ENCODE results near the gene AQP4. TPM values are rescaled to one million over a fixed set of nuclear protein-coding genes. Genes with fewer than 3 reads are reported as not detected.

AQP4 gene
- total RNA-seq, 1 experiment from 2014 or later, result 0.42 TPM

DNA sequence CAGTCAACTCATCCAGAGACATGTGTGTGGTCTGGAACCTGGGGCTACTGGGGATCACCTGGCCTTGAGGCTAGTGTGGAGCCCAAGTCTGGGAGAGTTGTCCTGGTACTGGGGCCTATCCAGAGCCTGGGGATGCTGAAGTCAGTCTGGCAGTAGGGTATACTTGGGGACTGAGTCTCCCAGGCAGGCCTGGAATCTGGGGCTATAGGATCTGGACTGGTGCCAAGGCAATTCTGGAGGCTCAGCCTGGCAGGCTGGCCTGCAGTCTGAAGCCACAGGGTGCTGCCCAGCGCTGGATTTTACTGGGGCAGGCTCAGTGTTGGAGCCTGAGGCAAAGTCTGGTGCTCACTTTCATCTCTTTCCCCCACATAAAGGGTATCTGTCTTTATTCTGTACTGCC lies 46.5 kb downstream of the AQP4 start:
- H3K4me3 Mint-ChIP-seq, result no peak overlapping the region
- H3K27ac Mint-ChIP-seq, result no peak overlapping the region

More for the DNA sequence above, 46.5 kb downstream of the AQP4 start:
- Histone ChIP-seq H3K18ac (ENCODE audit: insufficient read length, low read depth, low read length) (no peak overlapping the region), H3K23me2 (ENCODE audit: insufficient read length, low read depth, low read length, poor library complexity, severe bottlenecking) (no peaks in the 10 kb centered on the region), H3K4me1 (ENCODE audit: insufficient read depth, low read length) (no peaks in the 10 kb centered on the region), H3K9me3 (ENCODE audit: control insufficient read depth, low read depth, low read length) (no peaks in the 10 kb centered on the region), H3K4me2 (ENCODE audit: insufficient read depth, insufficient read length, low read length) (no peak overlapping the region), H3K79me2 (ENCODE audit: insufficient read depth, low read length) (no peaks in the 10 kb centered on the region), H2BK5ac (ENCODE audit: insufficient read length, low read length) (no peak overlapping the region), H3K14ac (ENCODE audit: insufficient read depth, low read length) (no peak overlapping the region), H3K23ac (ENCODE audit: insufficient read length, low read depth, low read length) (no peak overlapping the region), H3K56ac (ENCODE audit: insufficient read length, low read depth, low read length) (no peak overlapping the region), H3K27me3 (ENCODE audit: insufficient read depth, low read length) (no peaks in the 10 kb centered on the region), H3K79me1 (ENCODE audit: insufficient read depth, low read depth, low read length, poor library complexity, severe bottlenecking) (no peaks in the 10 kb centered on the region), H2BK20ac (ENCODE audit: low read depth, low read length, poor library complexity, severe bottlenecking) (no peak overlapping the region), H4K20me1 (ENCODE audit: control insufficient read depth, insufficient read depth, insufficient read length) (no peaks in the 10 kb centered on the region), H4K8ac (replicated peaks; ENCODE audit: insufficient read length, low read depth, low read length) (no peak overlapping the region), H4K91ac (ENCODE audit: insufficient read length, low read depth, low read length) (no peak overlapping the region), H2BK12ac (ENCODE audit: insufficient read length, low read depth, low read length) (no peak overlapping the region), H4K5ac (ENCODE audit: insufficient read length, low read depth, low read length) (no peak overlapping the region), H2AFZ (ENCODE audit: low read length) (no peak overlapping the region), H3K9ac (ENCODE audit: extremely low read depth, insufficient read length, low read length) (no peak overlapping the region), H3T11ph (ENCODE audit: low read length) (no peak overlapping the region), H2BK120ac (ENCODE audit: low read depth, low read length, poor library complexity, severe bottlenecking) (no peak overlapping the region), H2BK15ac (ENCODE audit: low read depth, low read length) (no peak overlapping the region), H3K27ac (ENCODE audit: insufficient read length, low read depth, low read length) (no peak overlapping the region), H3K4ac (ENCODE audit: low read depth, low read length) (no peak overlapping the region), H2AK5ac (ENCODE audit: insufficient read length, low read length) (no peak overlapping the region)
- no peak for DNase-seq
- Mint-ChIP-seq H3K4me1 (peaks cover 13 to 19% of the 10 kb centered on the region in 2 experiments), H3K27me3 (ENCODE audit: low read depth) (no peaks in the 10 kb centered on the region), H3K9me3 (peaks cover 10 to 21% of the 10 kb centered on the region in 2 experiments; a peak in 4 of 5 replicates), H3K36me3 (ENCODE audit: insufficient read depth in 1 of 3, low read depth in 3 of 3) (peaks cover 0 to 11% (median 4%) of the 10 kb centered on the region in 3 experiments; a peak in 3 of 7 replicates)
- TF ChIP-seq, protein P1, sequence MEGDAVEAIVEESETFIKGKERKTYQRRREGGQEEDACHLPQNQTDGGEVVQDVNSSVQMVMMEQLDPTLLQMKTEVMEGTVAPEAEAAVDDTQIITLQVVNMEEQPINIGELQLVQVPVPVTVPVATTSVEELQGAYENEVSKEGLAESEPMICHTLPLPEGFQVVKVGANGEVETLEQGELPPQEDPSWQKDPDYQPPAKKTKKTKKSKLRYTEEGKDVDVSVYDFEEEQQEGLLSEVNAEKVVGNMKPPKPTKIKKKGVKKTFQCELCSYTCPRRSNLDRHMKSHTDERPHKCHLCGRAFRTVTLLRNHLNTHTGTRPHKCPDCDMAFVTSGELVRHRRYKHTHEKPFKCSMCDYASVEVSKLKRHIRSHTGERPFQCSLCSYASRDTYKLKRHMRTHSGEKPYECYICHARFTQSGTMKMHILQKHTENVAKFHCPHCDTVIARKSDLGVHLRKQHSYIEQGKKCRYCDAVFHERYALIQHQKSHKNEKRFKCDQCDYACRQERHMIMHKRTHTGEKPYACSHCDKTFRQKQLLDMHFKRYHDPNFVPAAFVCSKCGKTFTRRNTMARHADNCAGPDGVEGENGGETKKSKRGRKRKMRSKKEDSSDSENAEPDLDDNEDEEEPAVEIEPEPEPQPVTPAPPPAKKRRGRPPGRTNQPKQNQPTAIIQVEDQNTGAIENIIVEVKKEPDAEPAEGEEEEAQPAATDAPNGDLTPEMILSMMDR (conservative IDR thresholded peaks at IDR 0.05), result no peak
- no CpG with 5 or more reads among the region's 1 CpG for WGBS (ENCODE audit: extremely low coverage, insufficient read length, low lambda C conversion rate)

All from H9 (cell line).